Stimulated activated CD8-positive, alpha-beta memory T cell treated with anti-CD3 and anti-CD28 coated beads, Interleukin-12 subunit alpha, Interleukin-12 subunit beta, amount 100 ng/mL, for 24 hours (primary cell): Measurements from ENCODE around the gene ZC2HC1B.
"Not testable (repeated sequence)": the region's sequence is repeated elsewhere in the genome, so short reads cannot be mapped to it uniquely, and the experiment has no call there.

Source experiments
- DNase-seq: peaks from one replicate; pipeline ENCODE4 v3.0.0-alpha.2; 2020; ENCODE audit errors: extremely low read depth

ZC2HC1B gene

DNA sequence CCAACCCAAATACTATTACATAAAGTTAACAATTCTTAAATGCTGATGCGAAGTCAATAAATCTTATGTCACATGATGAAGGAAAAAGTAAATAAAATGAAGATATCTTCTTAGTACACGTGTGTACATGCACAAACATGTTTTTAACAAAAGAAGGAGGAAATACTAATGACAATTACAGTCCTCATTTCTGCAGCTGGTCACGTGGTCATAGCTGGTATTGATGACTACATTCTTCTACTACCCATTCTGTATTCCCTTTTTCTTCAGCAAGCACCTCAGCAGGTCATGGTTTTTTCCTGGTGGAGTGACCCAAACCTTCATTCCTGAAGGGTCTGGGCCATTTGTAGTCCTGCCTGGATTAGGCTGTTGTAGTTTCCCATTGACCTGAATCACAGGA, 4.5 kb downstream of the ZC2HC1B start:
- DNase-seq: not testable (repeated sequence)

DNA sequence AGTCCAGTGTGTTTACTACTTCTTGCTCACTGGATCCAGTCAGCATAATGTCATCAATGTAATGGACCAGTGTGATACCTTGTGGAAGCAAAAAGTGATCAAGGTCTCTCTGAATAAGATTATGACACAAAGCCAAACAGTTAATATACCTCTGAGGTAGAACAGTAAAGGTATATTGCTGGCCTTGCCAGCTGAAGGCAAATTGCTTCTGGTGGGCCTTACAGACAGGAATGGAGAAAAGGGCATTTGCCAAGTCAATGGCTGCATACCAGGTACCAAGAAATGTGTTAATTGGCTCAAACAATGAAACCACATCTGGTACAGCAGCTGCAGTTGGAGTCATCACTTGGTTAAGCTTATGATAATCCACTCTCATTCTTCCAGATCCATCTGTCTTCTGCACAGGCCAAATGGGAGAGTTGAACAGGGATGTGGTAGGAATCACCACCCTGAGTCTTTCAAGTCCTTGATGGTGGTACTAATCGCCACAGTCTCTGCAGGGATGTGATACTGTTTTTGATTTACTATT, 7.0 kb downstream of the ZC2HC1B start:
- DNase-seq: not testable (repeated sequence)

- DNase-seq: no peak
Measured at GRCh38 chr6:143872201-143872600, 7.9 kb downstream of the ZC2HC1B start.

- DNase-seq: not testable (repeated sequence)
Measured at GRCh38 chr6:143873600-143873999, 9.3 kb downstream of the ZC2HC1B start.

DNA sequence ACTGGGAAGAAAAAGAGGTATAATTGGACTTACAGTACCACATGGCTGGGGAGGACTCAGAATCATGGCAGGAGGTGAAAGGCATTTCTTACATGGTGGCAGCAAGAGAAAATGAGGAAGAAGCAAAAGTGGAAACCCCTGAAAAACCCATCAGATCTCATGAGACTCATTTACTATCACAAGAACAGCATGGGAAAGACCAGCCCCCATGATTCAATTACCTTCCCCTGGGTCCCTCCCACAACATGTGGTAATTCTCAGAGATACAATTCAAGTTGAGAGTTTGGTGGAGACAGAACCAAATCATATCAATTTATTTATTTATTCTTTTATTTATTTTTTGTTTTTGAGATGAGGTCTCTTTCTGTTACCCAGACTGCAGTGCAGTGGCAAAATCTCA, 10.2 kb downstream of the ZC2HC1B start:
- DNase-seq: not testable (repeated sequence)

DNA sequence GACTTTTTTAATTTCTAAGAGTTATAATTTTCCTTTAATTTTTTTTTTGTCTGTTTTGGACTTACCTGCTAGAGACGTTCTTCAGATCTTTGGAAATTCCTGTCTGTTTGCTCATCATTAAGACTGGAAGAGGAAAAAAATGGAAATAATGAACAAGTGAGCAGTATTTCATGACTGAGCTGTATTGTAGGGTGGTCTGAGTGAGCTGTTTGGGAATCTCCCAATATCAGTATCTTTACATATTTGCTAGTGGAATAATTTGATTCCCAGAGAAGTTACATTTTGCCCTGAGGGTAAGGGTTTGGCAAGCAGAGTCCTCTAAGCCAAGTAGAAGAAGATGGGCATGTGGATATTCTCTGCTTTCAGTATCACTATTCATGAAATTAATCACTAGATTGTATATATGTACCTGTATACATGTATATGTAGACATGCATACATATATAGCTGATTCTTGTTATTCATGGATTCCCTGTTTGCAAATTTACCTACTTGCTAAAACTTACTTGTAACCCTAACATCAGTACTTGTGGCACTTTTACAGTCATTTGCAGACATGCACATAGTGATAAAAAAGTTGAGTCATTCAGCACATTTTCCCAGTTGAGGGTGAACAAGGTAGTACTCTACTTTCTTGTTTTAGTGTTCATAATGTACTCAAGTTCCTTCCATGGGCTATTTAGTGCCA, 13.5 kb downstream of the ZC2HC1B start:
- no peak for DNase-seq

DNA sequence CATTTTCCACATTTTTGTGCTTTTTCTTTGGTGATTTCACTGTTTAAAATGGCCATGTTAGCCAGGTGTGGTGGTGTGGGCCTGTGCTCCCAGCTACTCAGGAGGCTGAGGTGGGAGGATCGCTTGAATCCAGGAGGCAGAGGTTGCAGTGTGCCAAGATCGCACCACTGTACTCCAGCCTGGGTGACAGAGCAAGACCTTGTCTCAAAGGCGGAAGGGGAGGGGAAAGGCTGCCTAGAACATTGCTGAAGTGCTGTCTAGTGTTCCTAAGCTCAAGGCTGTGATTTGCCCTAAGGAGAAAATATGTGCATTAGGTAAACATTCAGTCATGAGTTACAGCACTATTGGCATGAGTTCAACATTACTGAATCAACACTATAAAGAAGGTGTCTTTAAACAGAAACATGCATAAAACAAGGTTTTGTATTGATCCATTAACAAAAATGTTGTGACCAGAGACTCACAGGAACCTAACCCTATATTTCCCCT, 14.0 kb downstream of the ZC2HC1B start:
- DNase-seq: no peak

GRCh38 chr6:143880412-143880811, 16.1 kb downstream of the ZC2HC1B start:
- no peak for DNase-seq

DNA sequence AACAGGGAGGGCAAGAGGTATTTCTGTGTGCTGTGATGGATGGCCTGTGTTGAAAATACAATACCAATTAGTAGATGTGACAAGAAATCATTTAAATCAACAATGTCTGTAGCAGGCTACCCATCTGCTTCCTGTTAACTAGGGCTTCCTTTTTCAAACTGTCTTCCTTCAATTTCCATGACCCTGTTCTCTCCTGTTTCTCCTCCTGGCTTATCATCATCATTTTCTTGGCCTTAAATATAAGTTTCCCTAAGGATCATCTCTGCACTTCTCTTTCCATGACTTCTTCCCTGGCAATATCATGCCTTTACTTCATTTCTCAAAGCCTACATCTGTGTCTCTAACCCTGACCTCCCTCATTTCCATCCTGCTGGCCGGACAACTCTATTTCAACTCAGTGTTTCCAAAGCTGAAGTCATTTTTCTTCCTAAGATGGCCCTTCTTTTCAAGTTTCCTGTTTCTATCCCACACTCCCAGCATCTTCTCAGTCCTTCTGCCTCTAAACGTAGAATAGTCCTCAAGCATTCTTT, 18.2 kb downstream of the ZC2HC1B start:
- DNase-seq: no peak

- no peak for DNase-seq
Measured at GRCh38 chr6:143884216-143884900, 20.1 kb downstream of the ZC2HC1B start.

GRCh38 chr6:143885116-143885515, 20.8 kb downstream of the ZC2HC1B start:
- DNase-seq: no peak

DNA sequence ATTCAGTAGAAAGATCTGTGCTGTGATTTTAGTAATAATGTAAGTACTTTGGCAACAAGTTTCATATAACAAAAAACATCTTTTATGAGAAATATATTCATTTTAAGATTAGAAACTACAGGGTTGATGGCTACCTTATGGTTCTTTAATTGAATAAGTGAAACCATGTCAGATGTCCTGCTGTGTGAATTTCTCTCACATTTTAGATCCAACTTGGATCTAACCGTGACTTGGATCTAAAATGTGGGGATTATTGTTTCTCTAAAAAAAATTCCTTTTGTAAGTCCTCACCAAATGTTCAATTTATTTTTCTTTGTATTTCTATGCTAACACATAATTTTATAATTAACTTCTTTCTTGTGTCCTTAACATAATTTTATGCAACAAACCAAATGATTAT, 30.4 kb downstream of the ZC2HC1B start:
- no peak for DNase-seq

- no peak for DNase-seq
Measured at GRCh38 chr6:143896126-143896860, 32.0 kb downstream of the ZC2HC1B start.

DNA sequence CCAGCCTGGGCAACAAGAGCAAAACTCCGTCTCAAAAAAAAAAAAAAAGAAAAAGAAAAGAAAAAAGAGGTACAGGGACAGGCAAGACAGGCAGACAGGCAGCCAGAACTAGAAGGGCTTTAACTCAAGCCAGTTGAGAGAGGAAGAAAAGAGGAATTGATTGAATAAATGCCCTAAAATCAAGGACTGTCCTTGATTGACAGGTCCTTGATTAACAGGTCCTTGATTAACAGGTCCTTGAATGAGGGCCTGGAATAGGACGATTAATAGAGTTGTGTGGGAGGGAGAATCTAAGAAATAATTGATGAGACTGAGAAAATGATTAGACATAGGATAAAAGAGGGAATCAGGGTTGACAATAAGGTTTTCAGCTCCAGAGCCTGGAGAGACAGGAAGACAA, 36.1 kb downstream of the ZC2HC1B start:
- no peak for DNase-seq

DNA sequence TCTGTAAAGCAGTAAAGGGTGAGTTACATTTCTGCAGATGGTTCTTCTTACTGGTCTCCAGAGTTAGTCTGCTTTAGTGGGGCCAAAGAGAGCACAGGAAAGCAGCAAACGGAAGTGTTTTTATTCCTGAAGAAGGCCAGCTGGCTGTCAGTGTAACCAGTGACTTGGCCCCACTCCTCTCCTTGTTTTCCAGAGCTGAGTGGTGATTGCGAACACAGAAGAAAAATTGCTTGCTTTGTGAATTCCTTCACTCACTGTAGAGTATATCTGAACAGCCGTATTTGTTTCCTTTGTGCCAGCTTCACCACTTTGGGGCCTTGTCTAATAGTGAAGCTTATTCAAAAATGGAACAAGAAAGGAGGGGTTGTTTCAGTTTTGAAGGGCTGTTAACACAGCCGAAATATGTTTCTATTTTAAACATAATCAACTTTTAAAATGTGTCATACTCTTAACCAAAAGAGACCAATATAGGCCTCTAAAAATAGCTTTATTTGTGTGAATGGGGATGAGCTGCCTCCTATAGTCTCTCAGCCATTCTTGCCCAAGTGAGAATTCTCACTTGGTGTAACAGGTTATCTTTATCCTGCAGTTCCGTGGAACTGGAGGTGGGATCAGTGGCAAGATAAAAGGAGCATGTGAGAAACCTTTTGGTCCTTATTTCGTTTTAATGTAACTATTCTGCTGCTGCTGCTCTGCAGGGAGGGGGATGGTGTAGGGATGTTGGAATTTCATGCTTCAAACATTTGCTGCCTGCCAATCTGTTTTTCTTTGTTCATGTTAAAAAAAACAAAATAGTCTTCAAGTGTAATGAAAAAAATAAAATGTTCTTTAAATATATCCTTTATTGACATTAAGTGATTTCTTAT, 37.8 kb downstream of the ZC2HC1B start:
- no peak for DNase-seq

DNA sequence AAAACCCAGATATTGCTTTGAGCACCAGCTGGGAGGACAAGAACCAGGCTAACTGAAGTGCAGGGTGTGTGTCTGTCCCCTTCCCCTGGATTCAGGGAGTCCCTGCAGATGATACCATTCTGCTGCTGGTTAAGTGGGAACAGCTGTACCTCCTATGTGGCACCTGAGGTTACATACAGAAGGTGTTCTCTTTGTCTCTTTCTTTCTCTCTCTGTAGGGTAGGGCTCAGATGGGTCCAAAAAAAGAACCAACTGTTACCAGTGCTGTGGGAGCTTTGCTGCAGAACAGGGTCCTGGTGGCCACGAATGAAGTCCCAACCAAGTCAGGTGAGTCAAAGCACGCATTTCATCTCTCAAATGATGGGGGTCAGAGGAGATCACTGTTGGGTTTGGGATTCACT, 38.6 kb downstream of the ZC2HC1B start:
- no peak for DNase-seq

- DNase-seq: no peak
Measured at GRCh38 chr6:143911028-143911427, 46.8 kb downstream of the ZC2HC1B start.

DNA sequence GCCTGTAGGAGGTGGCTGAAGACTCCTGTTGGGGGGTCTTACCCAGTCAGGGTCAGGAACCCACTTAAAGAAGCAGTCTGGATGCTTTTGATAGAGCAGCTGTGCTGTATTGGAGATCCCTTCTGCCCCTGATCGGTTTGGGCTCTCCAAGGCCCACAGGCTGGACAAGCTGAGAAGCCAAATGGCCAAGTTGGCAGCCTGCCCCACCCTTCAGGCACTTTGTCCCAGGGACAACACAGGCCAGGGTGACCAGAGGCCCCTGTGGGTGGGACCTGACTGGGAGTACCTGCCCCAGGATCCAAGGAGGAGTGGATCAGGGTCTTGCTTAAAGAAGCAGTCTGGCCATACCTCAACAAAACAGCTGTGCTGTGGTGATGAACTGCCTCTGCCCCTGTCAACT, 48.4 kb downstream of the ZC2HC1B start:
- DNase-seq: no peak

- not testable (repeated sequence) for DNase-seq
Measured at GRCh38 chr6:143917026-143917425, 52.8 kb downstream of the ZC2HC1B start.

DNA sequence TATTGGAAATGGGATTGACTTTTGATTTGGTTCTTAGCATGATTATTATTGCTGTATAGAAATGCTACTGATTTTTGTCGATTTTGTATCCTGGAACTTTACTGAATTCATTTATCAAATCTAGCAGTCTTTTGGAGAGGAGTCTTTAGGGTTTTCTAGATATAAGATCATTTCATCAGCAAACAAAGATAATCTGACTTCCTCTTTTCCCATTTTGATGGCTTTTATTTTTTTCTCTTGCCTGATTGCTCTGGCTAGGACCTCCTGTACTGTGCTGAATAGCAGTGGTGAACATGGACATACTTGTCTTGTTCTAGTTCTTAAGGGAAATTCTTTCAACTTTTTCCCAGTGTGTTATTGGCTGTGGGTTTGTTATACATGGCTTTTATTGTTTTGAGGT, 64.6 kb downstream of the ZC2HC1B start:
- DNase-seq: no peak

GRCh38 chr6:143929975-143930374, 65.7 kb downstream of the ZC2HC1B start:
- DNase-seq: no peak
